Endothelial cell of umbilical vein (primary cell): Measurements from ENCODE around the gene PDE8B. TPM values are rescaled to one million over a fixed set of nuclear protein-coding genes. Genes with fewer than 3 reads are reported as not detected.

Source experiments
- BruUV-seq: library from RNA; stranded (reverse); fragments of 400-500 nt; replicated peaks from 2 replicates; lab custom pipeline; 2021; lab: Mats Ljungman, UMichigan
- CTCF ChIA-PET: fragments of 300-600, 350-600 bp; sonication (Branson Sonifier 250); formaldehyde crosslinking; loops from one replicate; lab custom pipeline; 2021; ENCODE audit warnings: antibody characterized with exemption, inconsistent platforms; lab: Charles Lee
- POLR2A ChIA-PET: fragments of 300-600, 350-600 bp; sonication (Branson Sonifier 250); formaldehyde crosslinking; loops from one replicate; lab custom pipeline; 2021; ENCODE audit warnings: antibody characterized with exemption, inconsistent platforms; lab: Charles Lee
- DNase-seq: peaks from one replicate; pipeline ENCODE4 v3.0.0-alpha.2; 2011; ENCODE audit warnings: low read depth, low spot score
- FAIRE-seq: peaks from 2 replicates; lab custom pipeline; 2011; peaks lifted over from hg19 to GRCh38; lab: Jason Lieb, UNC
- H2AFZ ChIP-seq: 2 replicates; pipeline ENCODE4 v1.6.0; 2012; ENCODE audit warnings: low read depth, low read length, control low read depth, inconsistent platforms
- H3K27ac ChIP-seq: 2 replicates; pipeline ENCODE4 v1.5.1; 2011; ENCODE audit warnings: low read depth, mild to moderate bottlenecking, control low read depth, low read length, moderate library complexity; ENCODE audit not compliant: insufficient read depth
- H3K27me3 ChIP-seq, 2 experiments: 2 replicates each; pipeline versions ENCODE4 v1.6.0 to v1.6.1; 2011; ENCODE audit warnings: low read length in 2 of 2, mixed read lengths in 1 of 2; ENCODE audit not compliant: control insufficient read depth in 2 of 2, insufficient read depth in 2 of 2
- H3K36me3 ChIP-seq, 2 experiments: 2 replicates in 1 of 2; 3 replicates in 1 of 2; pipeline ENCODE4 v1.5.1; 2011; ENCODE audit warnings: low read length in 2 of 2, mild to moderate bottlenecking in 1 of 2, moderate library complexity in 1 of 2; ENCODE audit not compliant: control insufficient read depth in 2 of 2, insufficient read depth in 2 of 2; ENCODE audit errors: extremely low read depth in 1 of 2
- H3K4me1 ChIP-seq: 3 replicates; pipeline ENCODE4 v1.5.1; 2011; ENCODE audit warnings: mild to moderate bottlenecking, low read length; ENCODE audit not compliant: control insufficient read depth, insufficient read depth; ENCODE audit errors: extremely low read depth
- H3K4me2 ChIP-seq: 2 replicates; pipeline ENCODE4 v1.6.1; 2011; ENCODE audit warnings: low read length, control low read depth, mixed read lengths; ENCODE audit not compliant: insufficient read depth
- H3K4me3 ChIP-seq, 3 experiments: fragments of 200-600 bp in 1 of 3; sonication (generic), shearing (Covaris generic) in 1 of 3; replicated peaks in 1 of 3; 2 replicates each; pipeline ENCODE4 v1.5.1; 2011 to 2016; ENCODE audit warnings: control low read depth in 3 of 3, low read length in 3 of 3, mild to moderate bottlenecking in 2 of 3, inconsistent platforms in 1 of 3, low read depth in 1 of 3, moderate library complexity in 1 of 3; ENCODE audit not compliant: insufficient read depth in 1 of 3
- H3K79me2 ChIP-seq: 2 replicates; pipeline ENCODE4 v1.6.0; 2012; ENCODE audit warnings: low read length, inconsistent platforms; ENCODE audit not compliant: control insufficient read depth, insufficient read depth
- H3K9ac ChIP-seq: replicated peaks from 2 replicates; pipeline ENCODE3; 2011; ENCODE audit warnings: low read length, control low read depth; ENCODE audit not compliant: insufficient read depth; ENCODE audit errors: extremely low read depth
- H3K9me1 ChIP-seq: replicated peaks from 3 replicates; pipeline ENCODE4 v1.6.0; 2011; ENCODE audit warnings: mild to moderate bottlenecking, low read length; ENCODE audit not compliant: control insufficient read depth, insufficient read depth; ENCODE audit errors: extremely low read depth
- H3K9me3 ChIP-seq: replicated peaks from 2 replicates; pipeline ENCODE4 v1.5.1; 2012; ENCODE audit warnings: low read length, inconsistent platforms; ENCODE audit not compliant: control insufficient read depth, insufficient read depth
- H4K20me1 ChIP-seq: replicated peaks from 2 replicates; pipeline ENCODE3; 2011; ENCODE audit warnings: mild to moderate bottlenecking, low read length; ENCODE audit not compliant: control insufficient read depth, insufficient read depth; ENCODE audit errors: extremely low read depth
- EZH2 ChIP-seq: IDR thresholded peaks from 2 replicates; pipeline ENCODE4 v1.6.1; 2012; ENCODE audit warnings: borderline replicate concordance, low read depth, mild to moderate bottlenecking, moderate library complexity, low read length, inconsistent platforms; ENCODE audit not compliant: severe bottlenecking
- FOS ChIP-seq: IDR thresholded peaks from 2 replicates; pipeline ENCODE4 v1.6.1; 2011; ENCODE audit warnings: mild to moderate bottlenecking, low read length, moderate library complexity, borderline replicate concordance; ENCODE audit not compliant: insufficient read depth
- GATA2 ChIP-seq: IDR thresholded peaks from 2 replicates; pipeline ENCODE4 v1.7.0; 2011; ENCODE audit warnings: low read depth, mild to moderate bottlenecking, moderate library complexity, mixed read lengths, low read length; ENCODE audit not compliant: insufficient read length, insufficient read depth
- JUN ChIP-seq: IDR thresholded peaks from 2 replicates; pipeline ENCODE4 v1.6.1; 2011; ENCODE audit warnings: borderline replicate concordance, low read depth; ENCODE audit not compliant: insufficient read length, insufficient read depth
- MYC ChIP-seq: IDR thresholded peaks from one replicate; pipeline ENCODE4 v1.6.1; 2011; ENCODE audit warnings: mild to moderate bottlenecking, low read depth, low read length
- POLR2A ChIP-seq: IDR thresholded peaks from 2 replicates; pipeline ENCODE4 v1.6.1; 2012; ENCODE audit warnings: low read depth, mild to moderate bottlenecking, control low read depth, low read length
- POLR2AphosphoS5 ChIP-seq: IDR thresholded peaks from 2 replicates; pipeline ENCODE4 v1.6.1; 2012; ENCODE audit warnings: low read depth, mild to moderate bottlenecking, control low read depth, low read length, moderate library complexity; ENCODE audit not compliant: insufficient read depth
- dilution Hi-C: fragments of 300-500 bp; cut with MboI; formaldehyde crosslinking; loops from one replicate; pipeline ENCODE4 v1.15.0; 2019; ENCODE audit warnings: low sequenced_read_pairs; ENCODE audit not compliant: extremely low pct_ligation_motif_present
- intact Hi-C: fragments of 100-400 bp; cut with micrococcal nuclease; formaldehyde crosslinking; loops from one replicate; pipeline ENCODE4 v1.10.0; 2022
- polyA plus RNA-seq, 4 experiments: library from polyadenylated mRNA; depleted of rRNA in 3 of 4; stranded (reverse) in 3 of 4; unstranded in 1 of 4; fragments of >200 nt; gene quantifications; 2 replicates each; pipeline versions ENCODE4 v1.2.1 to v1.2.3, GENCODE V29; 2011 to 2012; ENCODE audit warnings: missing spikeins in 1 of 4
- total RNA-seq: library from RNA; stranded (reverse); gene quantifications from 2 replicates; pipeline ENCODE4 v1.2.3, GENCODE V29; 2021
- TF ChIP-seq, protein P1 (sequence below), 2 donors: IDR thresholded peaks; 1 replicate in 1 of 2; 2 replicates in 1 of 2; pipeline ENCODE4 v1.5.1; 2011; ENCODE audit warnings: low read length in 2 of 2, mild to moderate bottlenecking in 2 of 2, moderate library complexity in 2 of 2, control low read depth in 1 of 2, inconsistent platforms in 1 of 2, low read depth in 1 of 2; ENCODE audit not compliant: insufficient read depth in 1 of 2; ENCODE audit errors: extremely low read depth in 1 of 2
- TF ChIP-seq, protein P2 (sequence below): IDR thresholded peaks from 2 replicates; pipeline ENCODE4 v1.6.1; 2011; ENCODE audit not compliant: insufficient read depth, insufficient read length

Gene PDE8B
- total and polyA plus RNA-seq, 2 donors (not counting 3 experiments of a cell fraction or from before 2014, with no cell fraction given): not detected

DNA sequence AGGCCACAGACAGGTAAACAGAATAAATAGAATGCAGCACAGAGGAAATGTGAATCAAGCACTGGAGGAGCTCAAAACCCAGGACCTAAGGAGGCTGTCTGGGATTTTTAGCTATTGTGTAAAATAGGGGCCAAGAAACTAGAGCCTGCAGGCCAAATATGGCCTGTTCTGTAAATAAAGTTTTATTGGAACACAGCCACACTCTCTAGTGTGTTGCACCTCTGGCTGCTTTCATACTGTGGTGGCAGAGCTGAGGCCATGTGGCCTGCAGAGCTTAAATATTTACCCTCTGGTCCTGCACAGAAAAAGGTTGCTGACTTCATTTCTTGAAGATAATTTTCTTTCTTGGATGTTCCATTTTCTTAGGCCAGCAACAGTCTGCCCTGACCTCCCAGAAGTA is 145.3 kb downstream of the PDE8B start:
- Histone ChIP-seq H3K27ac (no peak overlapping the region), H3K27me3 (peaks cover 0 to 3% of the 10 kb centered on the region in 2 experiments), H3K4me2 (no peak overlapping the region), H3K9ac (no peak overlapping the region), H3K36me3 (no peaks in the 10 kb centered on the region), H3K79me2 (no peaks in the 10 kb centered on the region), H3K9me3 (no peaks in the 10 kb centered on the region), H4K20me1 (no peaks in the 10 kb centered on the region), H3K4me3 (no peak overlapping the region), H2AFZ (no peak overlapping the region), H3K4me1 (no peaks in the 10 kb centered on the region), H3K9me1 (no peaks in the 10 kb centered on the region)
- no TSS peak for BruUV-seq
- FAIRE-seq: no peak
- no peak for DNase-seq
- CTCF ChIA-PET: interaction anchor here (0.8 kb wide), 1 partner anchor 20 kb away, joined by 3 read pairs; no protein-coding TSS in a partner anchor
- intact Hi-C loops: no loop called here
- TF ChIP-seq MYC (no peak), POLR2AphosphoS5 (no peak), GATA2 (no peak), JUN (no peak), EZH2 (no peak), FOS (no peak), POLR2A (no peak)
- TF ChIP-seq, protein P1, sequence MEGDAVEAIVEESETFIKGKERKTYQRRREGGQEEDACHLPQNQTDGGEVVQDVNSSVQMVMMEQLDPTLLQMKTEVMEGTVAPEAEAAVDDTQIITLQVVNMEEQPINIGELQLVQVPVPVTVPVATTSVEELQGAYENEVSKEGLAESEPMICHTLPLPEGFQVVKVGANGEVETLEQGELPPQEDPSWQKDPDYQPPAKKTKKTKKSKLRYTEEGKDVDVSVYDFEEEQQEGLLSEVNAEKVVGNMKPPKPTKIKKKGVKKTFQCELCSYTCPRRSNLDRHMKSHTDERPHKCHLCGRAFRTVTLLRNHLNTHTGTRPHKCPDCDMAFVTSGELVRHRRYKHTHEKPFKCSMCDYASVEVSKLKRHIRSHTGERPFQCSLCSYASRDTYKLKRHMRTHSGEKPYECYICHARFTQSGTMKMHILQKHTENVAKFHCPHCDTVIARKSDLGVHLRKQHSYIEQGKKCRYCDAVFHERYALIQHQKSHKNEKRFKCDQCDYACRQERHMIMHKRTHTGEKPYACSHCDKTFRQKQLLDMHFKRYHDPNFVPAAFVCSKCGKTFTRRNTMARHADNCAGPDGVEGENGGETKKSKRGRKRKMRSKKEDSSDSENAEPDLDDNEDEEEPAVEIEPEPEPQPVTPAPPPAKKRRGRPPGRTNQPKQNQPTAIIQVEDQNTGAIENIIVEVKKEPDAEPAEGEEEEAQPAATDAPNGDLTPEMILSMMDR (IDR thresholded peaks at IDR 0.05; ENCODE audit: extremely low read depth in 1 of 2, insufficient read depth in 1 of 2, low read depth in 1 of 2, low read length in 2 of 2): no peak
- TF ChIP-seq, protein P2, sequence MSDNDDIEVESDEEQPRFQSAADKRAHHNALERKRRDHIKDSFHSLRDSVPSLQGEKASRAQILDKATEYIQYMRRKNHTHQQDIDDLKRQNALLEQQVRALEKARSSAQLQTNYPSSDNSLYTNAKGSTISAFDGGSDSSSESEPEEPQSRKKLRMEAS: no peak
- POLR2A ChIA-PET: no interaction called here
- dilution Hi-C loops: no loop called here
